Activated CD4-positive, alpha-beta T cell treated with anti-CD3 and anti-CD28 coated beads, Interleukin-2, amount 50 U/mL, for 24 hours (primary cell): ENCODE data around the gene G6PC3.

Source experiments
- DNase-seq, 2 donors: peaks; one replicate each; pipeline ENCODE4 v3.0.0-alpha.2; 2020; ENCODE audit warnings: low read depth in 1 of 2, low spot score in 1 of 2

G6PC3 gene

DNA sequence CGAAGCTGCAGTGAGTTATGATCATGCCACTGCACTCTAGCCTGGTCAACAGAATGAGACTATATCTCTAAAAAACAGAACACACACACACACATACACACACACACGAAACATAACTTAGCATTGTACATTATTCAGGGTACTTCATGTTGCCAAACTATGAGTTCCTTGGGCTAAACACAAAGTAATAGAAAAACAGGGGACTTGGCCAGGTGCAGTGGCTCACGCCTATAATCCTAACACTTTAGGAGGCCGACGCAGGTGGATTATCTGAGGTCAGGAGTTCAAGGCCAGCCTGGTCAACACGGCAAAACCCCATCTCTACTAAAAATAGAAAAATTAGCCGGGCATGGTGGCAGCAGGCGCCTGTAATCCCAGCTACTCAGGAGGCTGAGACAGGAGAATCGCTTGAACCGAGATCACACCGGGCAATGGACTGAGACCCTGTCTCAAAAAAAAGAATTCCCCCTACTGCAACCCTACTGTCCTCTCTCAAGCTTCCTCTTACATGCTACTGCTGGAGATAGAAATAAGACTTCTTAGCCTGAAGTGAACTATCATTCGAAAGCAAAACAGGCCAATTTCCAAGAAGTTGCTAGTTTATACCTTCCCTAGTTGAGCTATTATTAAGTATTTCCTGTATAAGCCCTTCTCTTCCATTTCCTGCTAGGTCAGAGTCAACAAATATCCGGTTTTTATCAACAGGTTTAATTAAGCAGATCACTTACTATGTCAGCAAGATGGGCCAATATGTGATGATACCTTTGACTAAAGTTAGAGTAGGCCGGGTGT lies 11.2 kb upstream of the G6PC3 start:
- DNase-seq, result no peak

DNA sequence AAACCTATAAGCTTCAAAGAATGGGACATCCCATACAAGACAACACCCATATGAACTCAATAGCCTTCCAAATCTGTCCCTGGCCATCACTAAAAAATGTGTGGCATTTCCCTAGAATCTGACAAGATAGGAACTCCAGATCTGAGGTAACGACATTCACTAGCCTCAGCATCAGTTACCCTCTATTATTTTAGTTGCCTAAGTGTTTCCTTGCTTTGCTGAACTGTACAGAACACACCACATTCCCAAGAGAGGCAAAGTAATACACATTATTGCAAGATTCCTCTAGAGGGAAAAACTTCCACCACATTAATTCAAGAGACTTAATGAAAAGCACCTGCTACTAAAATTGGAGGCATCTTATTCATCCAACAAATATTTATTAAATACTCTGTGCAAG lies 9.1 kb upstream of the G6PC3 start:
- DNase-seq, result no peak

DNA sequence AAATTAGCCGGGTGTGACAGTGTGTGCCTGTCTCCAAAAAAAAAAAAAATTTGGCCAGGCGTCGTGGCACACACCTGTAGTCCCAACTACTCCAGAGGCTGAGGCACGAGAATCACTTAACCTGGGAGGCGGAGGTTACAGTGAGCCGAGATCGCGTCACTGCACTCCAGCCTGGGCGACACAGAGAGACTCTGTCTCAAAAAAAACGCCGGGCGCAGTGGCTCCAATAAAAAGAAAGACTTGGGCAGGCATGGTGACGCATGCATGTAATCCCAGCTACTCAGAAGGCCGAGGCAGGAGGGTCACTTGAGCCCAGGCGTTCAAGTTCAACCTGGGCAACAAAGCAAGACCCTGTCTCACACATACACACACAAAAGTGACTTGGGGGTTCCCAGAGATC lies 7.7 kb upstream of the G6PC3 start:
- DNase-seq, result no peak

DNA sequence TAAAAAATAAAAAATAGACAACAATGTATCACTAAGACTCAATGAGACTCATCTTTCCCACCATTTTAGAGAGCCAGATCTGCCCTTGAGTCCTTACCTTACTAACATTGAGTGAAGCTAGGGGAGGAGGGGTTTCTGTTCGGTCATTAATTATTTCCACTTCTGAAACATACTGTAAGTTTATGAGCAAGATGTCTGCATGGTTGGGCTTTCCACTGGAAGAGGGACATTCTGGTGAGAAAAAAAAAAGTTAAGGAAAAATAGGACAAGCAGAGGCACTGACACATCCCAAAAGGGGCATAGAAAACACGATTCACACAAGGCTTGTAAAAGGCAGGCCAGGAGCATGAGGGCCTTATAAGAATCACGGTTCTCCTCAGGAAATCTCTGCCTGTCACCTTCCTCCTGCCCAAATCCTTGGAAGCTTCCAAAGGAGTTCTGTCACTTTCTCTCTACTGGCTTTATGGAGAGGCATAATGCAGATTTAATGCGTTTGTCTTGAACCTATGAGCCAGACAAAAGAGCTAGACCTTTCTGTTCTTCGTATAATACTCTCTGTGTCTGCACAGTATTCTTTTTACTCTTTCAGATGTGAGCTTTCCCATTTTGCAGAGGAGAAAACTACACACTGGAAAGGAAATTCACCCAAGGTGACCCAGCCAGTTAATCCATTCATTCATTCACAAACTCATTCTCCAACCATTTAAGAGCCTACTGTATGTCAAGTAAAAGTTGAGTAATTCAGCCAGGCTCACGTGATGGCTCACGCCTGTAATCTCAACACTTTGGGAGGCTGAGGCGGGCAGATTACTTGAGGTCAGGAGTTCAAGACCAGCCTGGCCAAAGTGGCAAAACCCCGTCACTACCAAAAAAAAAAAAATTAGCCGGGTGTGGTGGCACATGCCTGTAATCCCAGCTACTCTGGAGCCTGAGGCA lies 6.6 kb upstream of the G6PC3 start:
- DNase-seq, result no peak

DNA sequence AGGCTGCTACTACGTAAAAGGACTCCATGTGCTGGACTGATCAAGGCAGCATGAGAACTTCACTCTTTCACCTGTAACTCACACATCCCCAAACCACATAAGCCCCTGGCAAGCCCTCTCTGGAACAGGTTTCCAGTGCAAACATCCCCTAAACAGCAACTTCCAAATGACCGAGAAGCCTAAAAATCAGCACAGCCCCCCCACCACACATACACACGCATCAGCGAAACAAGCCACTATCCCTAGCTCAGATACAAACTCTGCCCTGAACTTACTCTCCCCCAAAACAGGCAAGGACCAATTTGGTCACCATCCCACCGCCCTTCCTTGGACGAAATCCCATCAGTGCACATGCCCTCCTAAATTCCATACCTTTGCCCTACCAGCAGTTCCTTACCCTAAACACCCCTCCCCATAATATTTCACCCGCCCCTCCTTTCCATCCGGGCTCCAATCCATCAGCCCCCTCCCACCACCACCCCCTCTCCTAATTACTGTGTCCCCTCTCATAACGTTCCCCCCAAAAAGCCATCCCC lies 4.8 kb upstream of the G6PC3 start:
- DNase-seq, result no peak

DNA sequence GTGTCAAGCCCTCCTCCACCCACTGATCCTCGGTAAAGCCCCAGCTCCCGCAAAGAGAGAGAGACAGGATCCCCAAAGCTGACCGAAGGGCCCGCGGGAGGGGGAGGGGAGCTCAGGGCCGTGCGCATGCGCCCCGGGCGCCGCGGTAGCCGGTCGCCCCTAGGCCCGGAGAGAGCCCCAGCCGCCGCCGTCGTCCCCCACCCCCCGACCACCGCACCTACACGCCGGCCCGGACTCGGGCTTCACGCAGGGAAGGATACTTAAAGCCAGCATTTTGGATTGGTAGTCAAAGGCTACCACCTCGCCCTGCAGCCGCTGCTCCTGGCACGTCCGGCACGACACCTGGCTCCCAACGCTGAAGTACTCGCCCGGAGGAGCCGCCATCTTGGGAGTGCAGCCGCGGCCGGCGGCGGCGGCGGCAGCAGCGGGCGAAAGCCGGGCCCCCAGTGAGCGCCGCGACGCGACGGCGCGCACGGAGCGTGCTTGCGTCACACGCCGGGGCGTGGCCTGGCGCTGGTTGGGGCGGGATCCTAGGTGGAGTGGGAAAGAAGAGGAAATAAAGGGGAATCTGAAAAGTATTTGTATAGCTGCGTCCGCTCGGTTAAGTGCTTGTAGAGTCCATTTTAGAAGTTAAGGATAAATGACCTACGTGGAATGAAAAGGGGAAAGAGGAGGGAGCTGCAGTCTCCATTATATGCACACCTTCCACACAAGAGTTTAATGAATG lies 4.2 kb upstream of the G6PC3 start, which contains the start of gene LSM12:
LSM12 (minus strand) TSS at position 468 of the 727 bp plus-strand sequence; CDS start at position 384, 84 bp downstream.
- peak; percentile 84 to 86 for DNase-seq

DNA sequence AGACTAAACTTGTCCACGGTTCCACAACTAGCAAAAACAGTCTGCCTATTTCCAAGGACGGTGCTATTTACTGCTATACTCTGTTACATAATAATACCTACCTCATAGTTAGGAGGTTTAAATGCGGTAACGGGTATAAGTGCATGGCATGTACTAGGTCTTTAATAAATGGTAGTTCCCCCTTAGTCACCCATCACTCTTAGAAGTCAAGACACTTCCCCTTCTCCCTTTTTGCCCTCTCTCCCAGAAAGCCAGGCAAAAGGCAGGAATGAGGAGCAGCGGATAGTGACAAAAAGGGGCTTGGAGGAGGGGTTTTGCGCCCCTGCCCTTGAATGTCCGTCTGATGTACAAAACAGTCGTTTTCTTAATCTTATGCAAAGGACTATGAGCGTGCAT lies 3.0 kb upstream of the G6PC3 start:
- DNase-seq, result no peak

DNA sequence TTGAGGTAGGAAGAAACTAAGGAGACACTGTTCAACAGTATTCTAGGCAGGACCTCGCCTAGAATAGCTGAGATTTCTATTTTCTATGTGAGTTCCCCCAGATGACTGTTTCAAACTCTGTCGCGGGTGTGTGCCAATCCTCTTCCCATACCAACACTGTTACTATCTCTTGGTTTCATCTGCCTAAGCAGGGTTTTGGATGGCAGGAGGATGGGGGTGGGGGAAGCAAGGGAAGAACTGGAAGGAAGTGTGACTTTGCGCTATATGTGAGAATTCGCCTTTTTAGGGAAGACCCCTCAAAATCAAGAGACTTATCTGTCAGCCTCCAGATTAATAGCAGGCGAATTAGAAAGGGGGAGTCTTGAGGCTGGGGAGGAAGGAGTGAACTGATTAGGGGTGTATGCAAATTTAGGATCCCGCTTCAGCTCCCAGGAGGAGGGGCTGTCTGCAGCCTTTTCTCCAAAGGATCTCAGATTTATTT lies 521 bp upstream of the G6PC3 start:
- DNase-seq, result no peak

DNA sequence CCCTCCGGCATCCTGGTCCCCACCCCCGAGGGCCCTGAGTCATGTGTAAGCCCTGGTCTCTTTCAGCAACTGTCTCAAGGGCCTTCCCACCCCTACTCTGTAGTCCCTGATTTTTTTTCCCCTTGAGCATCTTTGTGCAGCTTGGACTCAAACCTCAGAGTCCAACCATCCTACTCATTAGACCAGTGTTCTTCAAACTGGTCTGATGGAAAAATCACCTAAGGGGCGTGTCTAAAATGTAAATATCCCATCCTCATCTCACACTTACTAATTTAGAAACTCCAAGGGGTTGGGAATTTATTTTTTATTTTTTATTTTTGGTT lies 624 bp downstream of the G6PC3 start:
- DNase-seq, result peak in 1 of 2 donors; percentile 58

DNA sequence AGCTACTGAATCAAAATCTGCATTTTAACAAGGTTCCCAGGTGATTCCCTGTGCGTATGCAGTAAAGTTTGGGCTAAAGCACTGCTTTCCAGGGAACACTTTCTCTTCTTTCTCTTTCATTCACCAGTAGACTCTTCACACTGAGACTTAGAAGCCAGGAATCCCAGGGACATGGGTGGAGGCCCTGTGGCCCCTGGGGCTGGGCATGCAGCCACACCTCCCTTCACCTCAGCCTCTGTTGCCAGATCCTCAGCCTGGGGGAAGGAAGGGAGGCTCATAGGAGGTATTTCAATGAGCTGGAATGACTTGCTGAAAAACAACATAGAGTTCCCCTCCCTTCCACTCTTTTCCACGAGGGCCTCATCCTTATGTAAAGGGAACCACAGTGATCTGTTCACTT lies 1.2 kb downstream of the G6PC3 start:
- DNase-seq, result no peak

DNA sequence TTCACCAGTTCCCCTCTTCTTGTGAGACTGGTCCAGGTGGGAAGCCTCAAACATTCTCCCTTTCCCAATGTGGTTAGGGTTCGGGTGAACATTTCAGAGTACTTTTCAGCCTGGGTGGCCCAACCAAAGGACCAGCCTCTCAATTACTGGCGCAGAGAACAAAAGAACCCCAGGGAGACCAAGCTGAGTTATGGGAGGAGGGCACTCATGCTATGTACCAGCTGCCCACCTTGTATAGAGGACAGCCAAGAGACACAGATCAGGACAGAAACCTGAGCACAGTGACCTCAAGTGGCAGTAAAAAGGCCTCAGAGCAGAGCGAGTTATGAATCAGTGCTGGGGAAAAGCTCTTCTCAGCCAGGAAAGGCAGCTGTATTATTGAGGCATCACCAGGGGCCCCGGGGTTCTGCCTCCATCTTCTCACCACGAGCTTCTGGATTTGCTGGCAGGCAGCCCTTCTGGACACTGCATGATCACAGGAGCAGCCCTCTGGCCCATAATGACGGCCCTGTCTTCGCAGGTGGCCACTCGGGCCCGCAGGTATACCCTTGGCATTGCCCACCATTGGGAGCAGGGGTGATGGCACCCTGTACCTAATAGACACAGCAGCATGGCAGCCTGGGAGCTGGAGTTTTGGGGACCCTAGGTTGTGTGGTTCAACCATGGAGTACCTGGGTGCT lies 3.8 kb downstream of the G6PC3 start:
- DNase-seq, result no peak

DNA sequence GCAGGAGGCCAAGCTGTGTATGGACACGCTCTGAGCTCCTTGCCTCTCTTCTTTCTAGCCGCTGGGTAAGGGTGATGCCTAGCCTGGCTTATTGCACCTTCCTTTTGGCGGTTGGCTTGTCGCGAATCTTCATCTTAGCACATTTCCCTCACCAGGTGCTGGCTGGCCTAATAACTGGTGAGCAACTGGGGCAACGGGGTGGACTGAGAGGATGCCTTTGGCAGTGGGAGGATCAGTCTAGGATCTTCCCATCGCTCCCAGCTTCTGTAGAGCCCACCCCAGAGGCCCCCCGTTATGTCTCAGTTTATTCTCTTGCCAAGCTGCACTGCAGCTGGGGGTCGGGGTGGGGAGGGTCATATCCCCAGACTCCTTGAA lies 4.4 kb downstream of the G6PC3 start:
- no peak for DNase-seq

DNA sequence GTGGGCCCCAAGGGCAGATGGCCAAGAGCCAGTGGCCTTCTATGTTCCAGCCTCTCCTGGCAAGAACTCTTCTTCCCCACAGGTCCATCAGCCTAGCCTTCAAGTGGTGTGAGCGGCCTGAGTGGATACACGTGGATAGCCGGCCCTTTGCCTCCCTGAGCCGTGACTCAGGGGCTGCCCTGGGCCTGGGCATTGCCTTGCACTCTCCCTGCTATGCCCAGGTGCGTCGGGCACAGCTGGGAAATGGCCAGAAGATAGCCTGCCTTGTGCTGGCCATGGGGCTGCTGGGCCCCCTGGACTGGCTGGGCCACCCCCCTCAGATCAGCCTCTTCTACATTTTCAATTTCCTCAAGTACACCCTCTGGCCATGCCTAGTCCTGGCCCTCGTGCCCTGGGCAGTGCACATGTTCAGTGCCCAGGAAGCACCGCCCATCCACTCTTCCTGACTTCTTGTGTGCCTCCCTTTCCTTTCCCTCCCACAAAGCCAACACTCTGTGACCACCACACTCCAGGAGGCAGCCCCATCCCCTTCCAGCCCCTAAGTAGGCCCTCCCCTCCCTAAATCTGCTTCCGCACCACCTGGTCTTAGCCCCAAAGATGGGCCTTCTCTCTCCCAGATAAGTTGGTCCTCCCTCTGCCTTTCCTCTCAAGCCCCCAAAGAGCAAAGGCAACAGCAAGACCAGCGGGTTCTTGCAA lies 5.2 kb downstream of the G6PC3 start:
- DNase-seq, result no peak

DNA sequence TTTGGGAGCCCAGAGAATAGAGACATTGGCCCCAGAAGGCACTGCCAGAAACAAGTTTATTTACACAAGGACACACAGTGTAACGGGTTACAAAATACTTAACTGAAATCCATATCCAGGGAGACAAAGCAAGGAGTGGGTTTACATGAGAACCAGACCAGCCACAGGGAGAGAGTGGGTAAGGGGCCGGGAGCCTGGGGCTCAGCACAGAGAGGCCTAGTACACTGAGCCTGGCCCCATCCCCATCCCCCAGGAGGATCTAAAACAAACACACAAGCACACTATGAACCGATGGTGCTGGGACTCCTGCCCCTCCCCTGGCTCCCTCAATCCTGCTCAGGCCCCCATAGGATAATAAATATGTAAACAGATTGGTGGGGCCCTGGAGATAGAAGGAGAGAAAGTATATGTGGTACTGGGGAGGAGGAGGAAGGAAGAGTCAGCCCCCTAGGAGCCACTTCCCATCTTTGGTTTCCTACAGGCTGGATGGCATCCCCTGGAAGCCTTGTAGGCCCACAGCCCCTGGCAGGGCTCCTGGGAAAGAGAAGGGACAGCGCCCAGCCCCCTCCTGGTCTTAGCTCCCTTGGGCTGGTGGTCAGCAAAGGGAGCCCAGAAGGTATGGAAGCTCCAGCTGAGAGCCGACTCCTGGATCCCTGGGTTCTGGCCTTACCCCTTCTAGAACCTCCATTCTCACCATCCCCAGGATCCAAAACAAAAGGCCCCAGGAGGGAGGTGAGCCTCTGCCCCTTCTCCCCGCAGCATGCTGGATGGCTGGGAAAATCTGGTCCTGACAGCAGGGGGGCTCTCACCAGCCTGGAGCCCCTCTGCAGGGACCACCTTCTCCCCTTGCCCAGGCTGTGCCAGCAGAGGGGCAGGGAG lies 6.4 kb downstream of the G6PC3 start:
- DNase-seq, result no peak

DNA sequence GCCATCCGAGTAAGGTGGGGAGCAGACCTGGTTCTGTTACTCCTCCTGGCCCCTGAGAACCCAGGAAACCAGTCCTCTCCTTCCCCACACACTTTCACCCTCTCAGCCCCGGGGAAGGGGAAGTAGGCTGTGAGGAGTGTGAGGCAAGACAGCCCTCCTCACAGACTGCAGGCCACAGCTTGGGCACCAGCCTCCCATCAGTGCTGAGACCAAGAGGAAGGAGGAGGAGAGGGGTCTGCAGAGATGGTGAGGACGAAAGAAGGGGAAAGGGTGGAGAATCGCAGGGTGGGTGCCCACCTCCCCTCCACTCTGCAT lies 7.0 kb downstream of the G6PC3 start:
- DNase-seq, result no peak

DNA sequence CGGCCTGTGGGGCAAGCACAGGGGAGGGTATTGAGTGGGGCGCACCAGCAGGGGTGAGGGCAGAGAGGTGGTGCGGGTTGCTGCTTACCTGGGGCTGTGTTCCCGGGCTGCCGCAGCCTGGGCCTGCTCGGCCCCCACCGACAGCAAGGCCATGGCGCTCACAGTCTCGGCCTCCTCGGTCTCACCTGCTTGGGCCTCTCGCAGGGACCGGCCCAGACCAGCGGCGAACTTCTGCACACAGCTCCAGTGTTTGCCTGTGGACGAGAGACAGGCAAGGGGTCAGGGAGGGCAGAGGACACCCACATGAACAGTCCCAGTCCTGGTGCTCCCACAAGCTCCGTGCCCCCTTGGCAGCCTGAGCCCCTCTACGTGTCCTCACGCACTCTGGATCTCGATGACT lies 7.9 kb downstream of the G6PC3 start:
- no peak for DNase-seq

DNA sequence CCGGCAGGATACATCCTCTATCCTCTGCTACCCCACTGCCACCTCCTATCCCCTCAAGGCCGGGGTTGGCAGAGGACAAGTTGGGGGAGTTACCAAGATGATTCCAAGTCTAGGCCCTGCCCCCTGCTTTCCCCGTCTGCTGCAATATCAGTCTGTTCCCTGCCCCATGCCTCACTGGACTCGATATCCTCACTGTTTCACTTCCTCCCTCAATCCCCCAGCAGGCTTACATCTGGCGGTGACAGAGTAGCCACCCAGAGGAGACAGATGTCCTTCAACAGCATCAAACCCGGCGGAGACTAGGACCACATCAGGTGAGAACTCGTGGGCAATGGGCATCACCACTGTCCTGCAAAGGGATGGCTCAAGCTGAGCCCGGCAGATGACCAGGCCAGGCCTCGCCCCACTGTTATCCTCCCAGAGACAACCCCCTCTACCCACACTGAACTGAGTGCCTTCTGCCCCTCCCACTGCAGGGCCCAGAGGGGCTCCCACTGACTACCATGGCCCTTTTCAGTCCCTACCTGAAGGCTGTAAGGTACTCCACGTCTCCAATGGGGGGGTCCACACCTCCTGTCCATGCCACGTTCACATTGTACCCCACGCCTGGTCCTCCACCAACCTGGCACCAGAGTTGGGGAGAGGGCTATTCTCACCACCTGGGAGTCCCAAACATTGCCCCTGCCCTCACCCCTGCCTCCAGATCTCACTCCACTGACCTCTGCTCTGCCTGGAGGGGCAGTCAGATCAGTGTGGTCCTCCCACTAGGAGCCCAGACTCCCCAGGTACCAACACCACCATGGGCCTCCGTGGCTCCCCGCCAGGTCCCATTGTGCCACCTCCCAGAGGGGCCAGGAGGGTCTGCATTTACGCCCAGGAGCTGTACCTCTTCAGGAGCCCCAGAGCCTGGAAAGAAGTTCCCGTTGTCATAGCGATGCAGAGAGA lies 9.6 kb downstream of the G6PC3 start:
- no peak for DNase-seq

DNA sequence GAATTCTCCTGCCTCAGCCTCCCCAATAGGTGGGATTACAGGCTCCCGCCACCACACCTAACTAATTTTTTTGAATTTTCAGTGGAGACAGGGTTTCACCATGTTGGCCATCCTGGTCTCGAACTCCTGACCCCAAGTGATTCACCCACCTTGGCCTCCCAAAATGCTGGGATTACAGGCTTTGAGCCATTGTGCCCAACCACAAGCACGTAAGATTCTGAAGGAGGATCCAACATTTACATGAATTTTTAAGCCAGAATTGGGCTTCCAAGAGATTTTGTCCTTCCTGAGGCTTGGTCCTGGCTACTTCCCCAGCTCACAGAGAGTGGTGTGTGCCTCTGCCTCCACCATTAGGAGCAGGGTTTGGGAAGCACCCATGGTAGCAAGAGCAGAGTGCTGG lies 11.1 kb downstream of the G6PC3 start:
- DNase-seq, result no peak
